MV-4-11 (cell line): Measurements from ENCODE around the gene ADAD2.
"Not testable (repeated sequence)": the region's sequence is repeated elsewhere in the genome, so short reads cannot be mapped to it uniquely, and the experiment has no call there.

ENCODE experiments used
- DNase-seq: peaks from one replicate; lab custom pipeline; 2025; lab: John Stamatoyannopoulos, UW

The ADAD2 gene

DNA sequence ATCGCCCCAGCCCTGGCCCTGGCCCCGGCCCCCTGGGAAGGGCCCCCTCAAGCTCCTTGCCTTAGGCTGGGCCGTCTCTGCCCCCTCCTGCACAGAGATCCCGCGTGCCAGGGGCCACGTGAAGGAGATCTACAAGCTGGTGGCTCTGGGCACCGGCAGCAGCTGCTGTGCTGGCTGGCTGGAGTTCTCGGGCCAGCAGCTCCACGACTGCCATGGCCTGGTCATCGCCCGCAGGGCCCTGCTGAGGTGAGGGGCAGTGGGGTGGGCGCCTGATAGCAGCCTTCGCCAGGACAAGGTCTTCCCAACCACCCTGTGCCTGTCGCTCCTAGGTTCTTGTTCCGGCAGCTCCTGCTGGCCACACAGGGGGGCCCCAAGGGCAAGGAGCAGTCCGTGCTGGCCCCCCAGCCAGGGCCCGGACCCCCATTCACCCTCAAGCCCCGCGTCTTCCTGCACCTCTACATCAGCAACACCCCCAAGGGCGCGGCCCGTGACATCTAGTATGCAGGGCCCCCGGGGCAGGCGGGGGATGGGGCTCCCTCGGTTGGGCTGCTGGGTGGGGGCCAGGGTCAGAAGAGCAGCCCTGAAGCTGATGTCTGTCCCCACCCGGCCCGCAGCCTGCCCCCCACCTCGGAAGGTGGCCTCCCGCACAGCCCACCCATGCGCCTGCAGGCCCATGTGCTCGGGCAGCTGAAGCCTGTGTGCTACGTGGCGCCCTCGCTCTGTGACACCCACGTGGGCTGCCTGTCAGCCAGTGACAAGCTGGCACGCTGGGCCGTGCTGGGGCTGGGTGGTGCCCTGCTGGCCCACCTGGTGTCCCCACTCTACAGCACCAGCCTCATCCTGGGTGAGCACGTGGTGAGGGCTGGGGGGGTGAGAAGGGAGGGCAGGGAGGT, 4.5 kb downstream of the ADAD2 start:
- DNase-seq: no peak

DNA sequence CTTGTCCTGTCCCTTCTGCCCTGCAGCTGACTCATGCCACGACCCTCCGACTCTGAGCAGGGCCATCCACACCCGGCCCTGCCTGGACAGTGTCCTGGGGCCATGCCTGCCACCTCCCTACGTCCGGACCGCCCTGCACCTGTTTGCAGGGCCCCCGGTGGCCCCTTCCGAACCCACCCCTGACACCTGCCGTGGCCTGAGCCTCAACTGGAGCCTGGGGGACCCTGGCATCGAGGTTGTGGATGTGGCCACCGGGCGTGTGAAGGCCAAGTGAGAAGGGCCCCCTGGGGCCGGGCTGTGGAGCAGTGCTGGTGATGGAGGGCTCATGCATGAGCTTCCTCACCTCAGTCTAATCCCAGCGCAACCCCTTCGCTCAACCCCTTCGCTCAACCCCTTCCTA, 5.1 kb downstream of the ADAD2 start:
- no peak for DNase-seq

DNA sequence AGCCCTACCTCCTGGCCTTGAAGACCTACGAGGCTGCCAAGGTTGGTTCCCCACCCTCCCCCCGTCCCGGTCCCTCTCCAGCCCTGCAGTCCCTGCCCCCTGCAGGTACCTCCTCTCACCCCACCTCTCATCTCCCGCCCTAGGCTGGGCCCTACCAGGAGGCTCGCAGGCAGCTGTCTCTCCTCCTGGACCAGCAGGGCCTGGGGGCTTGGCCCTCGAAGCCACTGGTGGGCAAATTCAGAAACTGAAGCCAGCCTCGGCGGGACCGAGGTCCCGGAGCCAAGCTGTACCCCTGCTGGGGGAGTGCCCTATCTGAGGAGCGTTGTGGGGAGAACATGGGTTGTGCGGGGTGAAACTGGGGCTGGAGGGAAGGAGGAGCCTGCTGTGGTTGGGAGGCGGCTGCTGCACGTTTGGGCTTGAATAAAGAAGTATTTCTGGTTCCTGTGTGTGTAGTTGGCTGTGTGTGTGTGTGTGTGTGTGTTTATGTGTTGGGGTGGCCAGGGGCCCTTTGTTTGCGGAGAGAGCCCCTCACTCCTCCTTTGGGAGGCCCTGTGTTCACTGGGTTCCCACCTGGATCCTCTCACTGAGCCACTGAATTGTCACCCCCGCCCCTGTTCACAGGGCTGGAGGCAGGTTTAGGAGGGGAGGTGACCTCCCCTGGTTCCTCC, 5.9 kb downstream of the ADAD2 start:
- DNase-seq: peak; percentile 63

DNA sequence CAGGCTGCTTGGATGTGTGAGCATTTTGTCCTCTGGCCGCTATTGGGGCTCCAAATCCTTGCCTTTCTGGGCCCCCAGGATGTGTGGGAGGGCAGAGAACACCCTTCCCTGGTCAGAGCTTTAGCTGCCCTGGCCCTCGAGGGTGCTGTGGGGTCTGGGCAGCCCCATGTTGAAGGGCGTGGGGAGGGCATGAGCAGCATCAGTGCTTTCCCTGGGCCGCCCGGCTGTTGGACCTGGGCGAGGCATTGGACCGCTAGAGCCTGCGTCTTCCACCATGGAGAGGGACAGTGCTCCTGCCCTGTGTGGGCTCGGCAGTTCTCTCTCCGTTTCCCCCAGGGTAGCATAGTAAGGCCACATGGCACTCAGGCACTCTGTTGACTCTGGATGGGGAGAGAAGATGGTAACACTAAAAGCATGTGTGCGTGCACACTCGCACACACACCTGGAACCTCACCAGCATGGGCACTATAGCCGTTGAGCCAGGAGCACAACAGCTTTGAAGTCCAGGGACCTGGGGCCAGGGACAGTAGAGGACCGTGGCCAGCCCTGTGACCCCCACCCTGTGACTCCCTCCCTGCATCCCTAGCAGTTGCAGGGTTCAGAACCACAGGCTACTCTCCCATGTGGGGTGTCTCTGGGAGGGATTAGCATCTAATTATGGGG, 6.6 kb downstream of the ADAD2 start:
- DNase-seq: no peak

DNA sequence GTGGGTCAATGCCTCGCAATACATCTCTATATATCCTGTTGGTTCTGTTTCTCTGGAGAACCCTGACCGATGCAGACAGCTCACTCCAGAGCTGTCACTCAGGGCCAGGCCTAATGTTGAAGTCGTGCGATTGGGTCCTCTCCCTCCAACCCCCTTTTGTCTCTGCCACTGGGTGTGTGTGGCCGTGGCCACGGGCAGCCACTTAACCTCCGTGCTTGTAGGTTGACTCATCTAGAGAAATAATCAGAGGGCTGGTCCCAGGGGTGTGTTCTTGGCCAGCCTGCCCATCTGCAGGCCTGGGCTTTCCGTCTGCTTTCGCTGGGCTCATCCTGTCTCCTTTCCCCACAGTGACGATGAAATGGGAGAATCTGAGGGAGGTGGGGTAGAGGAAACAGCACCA, 7.4 kb downstream of the ADAD2 start:
- peak; percentile 31 for DNase-seq

DNA sequence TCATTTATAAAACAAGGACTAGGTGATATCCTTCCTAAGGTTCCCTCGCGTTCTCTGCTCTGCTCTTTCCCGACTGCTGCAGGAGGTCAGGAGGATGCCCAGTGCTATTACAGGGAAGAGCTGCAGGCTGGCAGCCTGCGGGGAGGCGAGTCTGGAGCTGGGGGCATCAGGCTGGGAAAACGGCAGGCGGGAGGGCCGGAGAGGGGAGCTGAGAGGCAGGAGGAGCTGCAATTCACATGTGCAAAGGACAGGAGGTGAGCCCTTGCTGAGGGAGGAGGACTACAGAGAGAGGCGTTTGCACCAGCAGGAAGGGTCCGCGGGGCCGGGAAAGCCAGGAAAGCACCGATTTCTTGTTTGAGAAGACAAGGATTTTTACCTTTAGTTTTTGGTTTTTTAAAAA, 8.1 kb downstream of the ADAD2 start:
- DNase-seq: no peak

DNA sequence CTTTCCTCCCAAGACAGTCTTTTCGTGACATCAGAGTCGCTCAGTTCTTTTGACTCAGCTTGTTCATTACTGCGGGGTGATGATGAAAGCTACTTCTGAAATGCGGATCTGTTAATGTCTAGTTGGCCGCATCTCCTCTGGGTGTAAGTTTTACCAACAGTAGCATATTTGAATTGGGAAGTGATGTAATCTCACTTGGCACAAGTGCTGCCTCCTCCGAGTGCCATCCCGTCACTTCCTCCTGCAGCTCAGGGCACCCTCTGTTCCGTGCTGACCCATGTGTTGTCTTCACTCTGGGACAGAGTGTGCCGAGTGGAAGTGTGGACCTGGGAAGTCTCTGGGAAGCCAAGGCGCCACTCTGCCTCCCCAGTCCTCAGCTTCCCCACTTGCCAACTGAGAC, 8.9 kb downstream of the ADAD2 start:
- DNase-seq: peak; percentile 96

DNA sequence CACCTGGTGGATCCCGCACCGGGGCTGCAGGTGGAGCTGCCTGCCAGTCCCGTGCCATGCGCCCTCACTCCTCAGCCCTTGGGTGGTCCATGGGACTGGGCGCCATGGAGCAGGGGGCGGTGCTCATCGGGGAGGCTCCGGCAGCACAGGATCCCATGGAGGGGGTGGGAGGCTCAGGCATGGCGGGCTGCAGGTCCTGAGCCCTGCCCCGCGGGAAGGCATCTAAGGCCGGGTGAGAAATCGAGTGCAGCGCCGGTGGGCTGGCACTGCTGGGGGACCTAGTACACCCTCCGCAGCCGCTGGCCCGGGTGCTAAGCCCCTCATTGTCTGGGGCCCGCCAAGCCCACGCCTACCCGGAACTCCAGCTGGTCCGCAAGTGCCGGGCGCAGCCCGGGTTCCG, 13.6 kb downstream of the ADAD2 start:
- DNase-seq: not testable (repeated sequence)

DNA sequence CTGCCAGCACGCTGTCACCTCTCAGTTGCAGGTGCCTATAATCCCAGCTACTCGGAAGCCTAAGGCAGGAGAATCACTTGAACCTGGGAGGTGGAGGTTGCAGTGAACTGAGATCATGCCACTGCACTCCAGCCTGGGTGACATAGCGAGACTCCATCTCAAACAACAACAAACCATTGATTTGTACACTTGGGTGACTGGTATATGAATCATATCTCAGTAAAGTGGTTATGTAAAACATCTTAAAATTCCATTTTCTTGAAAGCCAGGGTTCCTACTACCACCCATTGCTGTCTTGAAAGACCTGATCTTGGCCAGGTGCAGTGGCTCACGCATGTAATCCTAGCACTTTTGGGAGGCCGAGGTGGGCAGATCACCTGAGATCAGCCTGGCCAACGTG, 14.2 kb downstream of the ADAD2 start:
- DNase-seq: not testable (repeated sequence)

DNA sequence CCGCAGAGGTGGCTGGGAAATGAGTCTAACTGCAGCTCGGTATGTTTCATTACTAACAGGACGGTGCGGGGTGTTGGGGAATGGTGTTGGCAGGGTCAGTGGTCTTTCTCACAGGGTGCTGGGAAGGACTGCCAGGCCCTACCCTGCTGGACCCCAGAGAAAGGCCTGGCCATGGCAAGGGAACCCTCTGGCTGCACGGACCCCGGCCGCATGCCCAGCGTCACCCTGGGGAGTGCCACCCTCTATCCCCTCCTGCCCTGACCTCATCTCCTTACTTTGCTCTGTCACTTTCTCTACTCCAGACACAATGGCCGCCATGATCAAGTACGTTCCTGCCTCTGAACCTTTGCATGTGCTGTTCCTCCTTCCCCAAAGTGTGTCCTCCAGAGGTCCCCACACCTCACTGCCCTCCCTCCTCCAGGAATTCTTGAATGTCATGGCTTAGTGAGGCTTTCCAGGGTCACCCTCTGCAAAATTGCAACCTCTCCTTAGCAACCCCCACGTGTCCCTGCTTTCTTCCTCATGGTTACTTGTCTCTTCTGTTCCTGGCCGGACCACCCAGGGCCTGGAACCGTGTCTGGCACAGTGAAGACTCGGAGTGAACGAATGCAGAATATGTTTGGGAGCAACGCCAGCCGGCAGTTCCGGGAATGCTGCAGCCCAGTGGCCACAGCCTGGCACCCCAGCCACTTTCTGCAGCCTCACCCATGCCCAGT, 15.2 kb downstream of the ADAD2 start:
- no peak for DNase-seq

DNA sequence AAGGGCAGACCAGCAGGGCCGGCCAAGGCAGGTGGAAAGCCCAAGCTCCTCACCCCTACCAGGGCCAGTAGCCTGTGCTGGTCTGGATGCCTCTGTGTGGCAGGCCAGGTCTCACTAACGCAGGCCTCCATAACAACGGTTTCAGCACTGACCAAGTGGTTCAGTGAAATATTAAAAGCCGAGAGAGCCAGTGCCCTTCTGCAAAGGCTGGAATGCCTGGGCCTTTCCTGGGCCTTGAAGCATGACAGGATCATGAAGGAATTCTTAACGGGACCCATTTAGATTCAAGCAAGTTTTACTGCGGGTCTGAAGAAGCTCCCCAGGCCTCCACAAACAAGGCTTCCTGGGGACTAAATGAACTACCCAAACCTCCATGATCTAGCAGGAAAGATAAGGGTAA, 16.3 kb downstream of the ADAD2 start:
- DNase-seq: no peak

DNA sequence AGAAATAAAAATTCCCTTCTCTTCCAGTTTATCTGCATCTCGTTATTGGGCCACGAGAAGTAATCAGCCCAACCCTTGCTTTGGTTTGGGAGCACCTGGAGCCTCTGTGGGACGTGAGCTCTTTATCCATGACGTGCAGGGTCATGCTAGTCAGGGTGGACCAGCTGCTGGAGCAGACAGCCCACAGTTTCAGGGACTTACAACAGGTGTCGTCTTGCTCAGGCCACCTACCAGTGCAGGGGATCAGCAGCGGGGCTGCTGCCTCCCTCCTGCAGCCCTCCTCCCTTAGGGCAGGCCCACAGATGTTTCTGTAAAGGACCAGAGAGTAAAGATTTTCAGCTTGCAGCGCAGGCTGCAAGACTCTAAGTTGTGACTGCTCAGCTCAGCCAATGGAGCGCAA, 16.9 kb downstream of the ADAD2 start:
- DNase-seq: no peak

DNA sequence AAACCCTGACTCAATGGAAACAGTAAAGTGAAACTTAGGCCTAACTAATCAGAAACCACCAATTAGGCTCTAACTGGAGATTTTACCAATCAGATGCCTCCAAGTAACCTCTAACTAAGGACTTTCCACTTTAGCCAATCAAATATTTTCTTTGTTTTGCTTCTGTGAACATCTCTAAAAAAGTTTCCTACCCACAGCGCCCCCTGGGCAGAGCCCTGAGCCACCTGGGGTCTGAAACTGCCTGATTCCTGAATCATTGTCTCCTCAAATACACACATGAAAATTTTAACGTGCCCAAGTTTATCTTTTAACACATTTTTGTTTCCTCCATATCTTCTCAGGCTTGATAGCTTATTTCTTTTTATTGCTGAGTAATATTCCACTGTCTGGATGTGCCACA, 19.0 kb downstream of the ADAD2 start:
- no peak for DNase-seq

DNA sequence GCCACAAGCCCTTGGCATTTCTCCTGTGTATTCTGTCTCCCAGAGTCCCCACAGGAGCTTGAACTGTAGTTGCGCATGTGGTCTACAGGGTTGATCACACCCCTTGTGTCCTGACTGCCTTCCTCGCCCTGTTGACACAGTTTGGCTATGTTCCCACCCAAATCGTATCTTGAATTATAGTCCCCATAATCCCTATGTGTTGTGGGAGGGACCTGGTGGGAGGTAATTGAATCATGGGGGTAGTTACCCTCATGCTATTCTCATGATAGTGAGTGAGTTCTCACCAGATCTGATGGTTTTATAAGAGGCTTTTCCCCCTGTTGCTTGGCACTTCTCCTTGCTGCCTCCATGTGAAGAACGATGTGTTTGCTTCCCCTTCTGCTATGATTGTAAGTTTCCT, 21.2 kb downstream of the ADAD2 start:
- DNase-seq: no peak

DNA sequence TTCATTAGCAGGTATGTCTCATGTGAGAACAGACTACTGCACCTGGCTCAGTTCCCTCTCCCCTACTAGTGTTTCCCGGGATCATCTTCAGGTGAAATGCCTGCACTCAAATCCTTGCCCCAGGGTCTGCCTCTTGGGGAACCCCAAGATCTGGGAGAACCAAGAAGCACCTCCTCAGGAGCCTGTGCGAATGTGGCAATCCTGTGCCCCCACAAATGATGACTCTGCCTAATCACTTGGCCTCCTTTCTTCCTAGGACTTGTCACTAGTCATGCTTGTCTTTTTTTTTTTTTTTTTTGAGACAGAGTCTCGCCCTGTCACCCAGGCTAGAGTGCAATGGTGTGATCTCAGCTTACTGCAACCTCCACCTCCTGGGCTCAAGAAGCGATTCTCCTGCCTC, 21.7 kb downstream of the ADAD2 start:
- no peak for DNase-seq

DNA sequence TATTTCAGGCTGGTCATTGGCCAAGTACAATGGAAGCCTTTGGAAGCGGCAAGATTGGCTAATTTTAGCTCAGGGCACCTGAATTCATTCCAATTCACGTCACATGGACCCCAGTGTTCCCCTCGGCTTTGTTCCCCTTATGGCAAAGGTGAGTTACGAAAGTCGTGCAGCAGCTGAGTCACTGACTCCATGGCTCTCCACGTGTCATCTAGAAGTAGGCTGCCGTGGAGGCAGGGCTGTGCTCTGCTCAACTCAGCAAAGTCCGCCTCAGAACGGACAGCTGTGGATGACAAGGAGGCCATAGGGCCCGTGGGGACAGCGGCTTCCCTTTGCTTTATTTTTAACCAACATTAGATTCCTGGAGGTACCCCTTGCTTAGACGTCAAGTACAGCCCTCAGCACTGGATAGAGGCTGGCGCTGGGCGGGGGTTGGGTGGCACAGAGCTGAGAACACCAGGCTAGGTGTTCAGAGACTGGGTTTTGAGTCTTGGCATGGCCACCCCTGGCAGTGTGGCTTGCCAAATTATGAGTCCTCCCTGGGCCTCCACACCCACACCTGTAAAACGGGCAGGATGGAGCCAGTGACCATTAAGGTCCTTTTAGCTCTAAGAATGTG, 23.6 kb downstream of the ADAD2 start:
- DNase-seq: no peak

DNA sequence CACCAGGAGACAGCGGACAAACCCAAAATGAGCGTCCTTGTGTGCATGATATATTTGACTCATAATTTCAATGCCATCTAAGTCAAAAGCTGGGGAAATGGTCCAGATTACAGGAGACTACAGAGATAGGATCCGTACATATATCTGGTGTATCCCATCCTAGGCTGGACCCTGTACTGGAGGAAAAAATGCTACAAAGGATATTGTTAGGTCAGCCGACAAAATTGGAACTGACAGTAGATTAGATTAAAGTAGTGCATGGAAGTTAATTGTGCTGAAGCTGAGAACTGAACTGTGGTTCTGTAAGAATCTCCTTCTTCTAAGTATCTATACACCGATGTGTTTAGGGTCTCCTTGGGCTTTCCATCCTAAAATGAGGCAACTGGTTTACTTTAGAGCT, 24.6 kb downstream of the ADAD2 start:
- DNase-seq: no peak

DNA sequence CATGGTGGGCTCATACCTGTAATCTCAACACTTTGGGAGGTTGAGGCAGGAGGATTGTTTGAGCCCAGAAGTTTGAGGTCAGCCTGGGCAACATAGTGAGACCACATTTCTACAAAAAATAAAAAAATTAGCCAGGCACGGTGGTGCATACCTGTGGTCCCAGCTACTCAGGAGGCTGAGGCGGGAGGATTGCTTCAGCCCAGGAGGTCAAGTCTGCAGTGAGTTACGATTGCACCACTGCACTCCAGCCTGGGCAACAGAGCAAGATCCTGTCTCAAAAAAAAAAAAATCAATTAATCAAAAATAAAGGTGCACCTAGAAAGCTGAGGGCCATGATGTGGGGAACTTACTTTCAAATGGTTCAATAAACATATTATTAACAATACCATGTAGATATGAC, 25.2 kb downstream of the ADAD2 start:
- DNase-seq: not testable (repeated sequence)

DNA sequence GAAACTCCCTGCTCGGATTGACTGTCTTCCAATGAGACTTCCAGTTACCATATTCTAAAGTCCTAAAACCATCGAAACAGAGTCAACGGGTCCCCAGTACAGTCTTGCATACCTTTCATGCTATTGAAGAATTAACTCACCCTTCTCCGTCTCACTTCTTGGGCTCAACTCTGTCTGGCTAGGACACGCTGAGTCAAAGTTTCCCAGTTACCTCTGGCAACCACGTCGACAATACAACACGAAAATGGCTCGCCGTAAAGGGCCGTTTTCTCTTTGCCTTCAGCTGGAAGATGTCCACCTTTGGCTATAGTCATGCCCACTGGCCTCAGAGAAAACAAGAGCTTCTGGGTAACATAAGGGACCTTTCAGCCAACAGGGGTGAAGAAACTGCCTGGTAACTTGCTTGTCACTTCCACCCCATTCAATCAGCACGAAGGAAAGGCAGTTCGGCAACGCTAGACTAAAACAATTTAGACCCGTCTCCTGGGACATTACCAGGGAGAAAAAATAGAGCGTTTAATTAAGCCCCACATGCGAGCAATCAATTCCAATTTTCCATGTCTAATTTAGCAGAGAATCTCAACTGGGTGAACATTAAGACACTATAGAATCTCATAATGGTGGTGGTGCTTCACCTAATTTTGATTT, 27.3 kb downstream of the ADAD2 start:
- no peak for DNase-seq

DNA sequence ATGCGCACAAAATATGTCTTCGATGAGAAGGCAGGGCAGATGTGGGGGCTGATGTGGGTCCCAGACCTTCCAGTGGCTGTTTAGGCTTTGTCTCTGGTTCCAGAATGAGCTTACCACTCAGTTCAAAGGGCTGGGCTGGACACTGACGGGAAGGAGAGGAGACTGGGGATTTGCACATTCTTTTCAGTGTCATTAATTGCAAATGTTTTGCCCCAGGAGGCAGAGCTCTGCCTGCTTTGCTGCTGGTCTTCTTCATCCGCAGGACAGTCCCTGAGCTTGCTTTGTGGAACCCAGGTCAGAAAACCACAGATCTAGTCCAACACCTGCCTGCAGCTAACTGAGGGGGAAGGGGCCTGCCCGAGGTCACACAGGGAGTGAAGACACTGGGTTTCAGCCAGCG, 28.0 kb downstream of the ADAD2 start:
- no peak for DNase-seq

DNA sequence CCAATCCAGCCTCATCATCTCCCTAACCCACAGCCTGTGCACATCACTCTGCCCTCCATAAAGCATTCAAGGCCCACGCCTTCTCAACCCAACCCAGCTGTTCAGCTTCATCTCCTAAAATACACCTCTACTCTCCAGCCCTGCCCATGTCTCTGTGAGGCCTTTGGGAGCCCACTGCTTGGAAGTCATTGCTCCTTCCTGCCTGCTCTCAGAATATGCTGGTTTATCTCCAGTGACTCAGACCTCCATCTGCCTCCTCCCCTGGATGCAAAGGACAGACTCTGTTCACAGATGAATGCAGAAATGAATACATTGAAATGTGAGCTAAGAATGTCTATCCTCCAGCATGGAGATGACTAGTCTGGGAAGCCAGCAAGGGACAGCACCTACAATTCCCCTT, 29.9 kb downstream of the ADAD2 start:
- DNase-seq: no peak
